ENCODE measurements around the gene MAGI2.

The MAGI2 gene

DNA sequence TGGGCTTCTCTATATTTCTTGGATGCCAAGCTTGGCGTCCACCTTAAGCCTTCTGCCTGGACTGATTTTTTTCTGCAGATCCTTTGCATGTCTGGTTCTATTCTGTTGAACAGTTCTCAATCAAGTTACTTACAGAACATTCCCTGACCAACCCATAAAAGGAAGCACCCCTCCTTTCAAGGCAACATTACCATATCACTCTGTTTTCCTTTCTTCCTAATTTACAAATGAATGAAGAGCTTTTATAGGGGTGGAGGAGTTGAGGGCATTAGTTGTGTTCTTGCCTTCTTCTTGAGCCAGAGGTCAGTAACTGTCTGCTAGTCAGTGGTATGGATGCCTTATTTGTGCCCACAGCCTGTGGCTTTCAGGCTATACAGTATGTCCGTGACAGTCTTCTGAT lies 1293.9 kb downstream of the MAGI2 start:
- DNase-seq: no peak

DNA sequence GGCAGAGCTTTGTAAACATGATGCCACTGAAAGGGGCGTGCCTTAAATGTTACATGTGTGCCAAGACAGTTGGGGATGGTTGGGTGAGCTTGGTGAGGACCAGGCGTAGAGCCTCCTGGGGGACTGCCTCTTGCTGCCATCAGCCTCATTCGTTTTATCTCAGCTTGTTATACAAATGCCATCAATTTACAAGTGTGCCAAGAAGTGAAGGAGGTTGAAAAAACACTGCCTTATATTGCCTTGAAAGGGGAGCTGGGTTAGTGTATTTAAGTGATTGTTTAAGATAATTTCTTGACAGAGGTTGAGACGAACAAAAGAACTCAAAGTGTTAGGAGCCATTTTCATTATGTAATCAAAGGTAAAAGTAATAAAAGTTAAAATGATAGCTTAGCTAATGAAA lies 1300.2 kb downstream of the MAGI2 start:
- no peak for DNase-seq

GRCh38 chr7:78151229-78151628 lies 1302.2 kb downstream of the MAGI2 start:
- no peak for DNase-seq

DNA sequence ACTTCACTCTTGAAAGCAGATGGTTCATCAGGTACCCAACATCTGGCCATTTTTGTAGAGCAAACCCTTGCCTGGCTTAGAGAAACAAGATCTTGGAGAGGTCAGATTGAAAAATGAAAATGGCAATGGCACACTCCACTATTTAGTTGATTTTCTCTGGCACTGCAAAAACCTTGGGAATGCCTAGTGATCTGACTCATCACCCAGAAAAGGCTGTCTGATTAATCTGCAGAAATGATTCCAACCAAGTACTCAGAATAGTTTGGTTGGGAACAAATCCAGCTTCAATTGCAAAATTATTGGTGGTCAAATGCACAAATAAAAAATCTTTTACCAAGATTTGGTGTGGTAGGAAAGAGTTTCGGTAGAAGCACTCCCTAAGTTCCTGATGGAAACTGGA lies 1303.7 kb downstream of the MAGI2 start:
- DNase-seq: no peak

DNA sequence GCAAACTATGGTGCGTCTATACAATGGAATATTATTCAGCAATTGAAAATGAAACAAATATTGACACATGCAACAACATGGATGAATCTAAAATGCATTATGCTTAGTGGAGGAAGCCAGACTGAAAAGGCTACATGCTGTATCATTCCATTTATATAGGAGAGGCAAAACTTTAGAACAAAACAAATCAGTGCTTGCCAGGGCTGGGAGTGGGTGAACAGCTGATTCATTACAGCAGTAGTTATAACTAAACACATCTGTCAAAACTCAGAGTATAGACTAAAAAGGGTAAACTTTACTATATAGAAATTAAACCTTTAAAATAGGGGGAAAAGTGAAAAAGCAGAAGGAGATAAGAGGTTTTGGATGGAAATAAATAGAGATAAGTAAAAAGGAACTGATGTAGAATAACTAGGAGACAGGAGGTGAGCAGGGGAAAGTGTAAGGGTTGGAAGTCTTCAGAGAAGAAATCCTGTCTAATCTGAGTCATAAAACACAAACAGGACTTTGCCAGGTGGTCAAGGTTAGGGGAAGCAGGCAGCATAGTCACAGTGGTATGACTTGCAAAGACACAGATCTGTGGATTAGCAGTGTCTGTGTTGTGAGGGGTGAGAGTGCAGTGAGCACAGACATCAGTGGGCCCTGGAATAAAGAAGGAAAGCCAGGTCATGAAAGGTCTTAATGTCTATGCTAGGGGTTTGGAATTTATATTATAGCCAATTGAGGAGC lies 1305.1 kb downstream of the MAGI2 start:
- no peak for DNase-seq

- DNase-seq: no peak
Observed at GRCh38 chr7:78146546-78146945, 1306.9 kb downstream of the MAGI2 start.

- no peak for DNase-seq
Observed at GRCh38 chr7:78143661-78144060, 1309.8 kb downstream of the MAGI2 start.

- DNase-seq: peak; percentile 96
Observed at GRCh38 chr7:78141522-78142281, 1311.8 kb downstream of the MAGI2 start.

DNA sequence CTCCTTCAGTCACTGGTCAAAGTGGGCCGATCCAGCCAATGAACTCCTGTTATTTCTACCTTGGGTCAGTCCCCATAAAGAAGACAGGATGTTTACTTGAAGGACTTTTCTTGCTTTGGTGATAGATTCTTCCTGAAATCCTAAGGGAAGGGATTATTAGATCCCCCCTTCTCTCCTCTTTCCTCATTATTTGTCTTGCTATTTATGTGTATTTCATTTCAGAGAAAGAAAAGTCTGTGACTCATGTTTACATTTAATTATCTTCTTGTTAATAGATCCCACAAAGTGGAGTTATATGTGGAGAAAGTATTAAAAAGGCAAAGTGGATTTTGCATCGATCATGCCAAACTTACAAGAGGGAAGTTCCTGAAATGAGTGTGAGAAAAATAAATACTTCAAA lies 1313.4 kb downstream of the MAGI2 start:
- DNase-seq: no peak

DNA sequence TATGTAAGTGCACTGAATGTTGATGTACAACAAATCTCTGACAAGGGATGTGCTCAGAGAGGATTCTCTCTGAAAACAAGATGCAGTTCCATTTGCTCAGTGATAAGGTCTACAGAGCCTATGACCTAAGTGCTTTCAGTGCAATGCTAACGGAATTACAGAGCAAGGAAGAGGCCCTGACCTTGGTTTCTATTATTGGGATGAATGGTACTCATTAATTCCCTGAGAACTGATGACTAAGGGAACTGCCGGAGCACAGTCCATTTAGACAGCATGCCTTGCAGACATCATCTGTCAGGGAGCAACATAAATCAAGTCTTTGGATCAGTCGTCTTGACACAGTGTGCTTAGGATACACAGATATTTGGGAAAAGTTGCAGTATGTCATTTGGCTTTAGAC lies 1314.1 kb downstream of the MAGI2 start:
- DNase-seq: no peak

- no peak for DNase-seq
Observed at GRCh38 chr7:78134774-78135173, 1318.7 kb downstream of the MAGI2 start.

DNA sequence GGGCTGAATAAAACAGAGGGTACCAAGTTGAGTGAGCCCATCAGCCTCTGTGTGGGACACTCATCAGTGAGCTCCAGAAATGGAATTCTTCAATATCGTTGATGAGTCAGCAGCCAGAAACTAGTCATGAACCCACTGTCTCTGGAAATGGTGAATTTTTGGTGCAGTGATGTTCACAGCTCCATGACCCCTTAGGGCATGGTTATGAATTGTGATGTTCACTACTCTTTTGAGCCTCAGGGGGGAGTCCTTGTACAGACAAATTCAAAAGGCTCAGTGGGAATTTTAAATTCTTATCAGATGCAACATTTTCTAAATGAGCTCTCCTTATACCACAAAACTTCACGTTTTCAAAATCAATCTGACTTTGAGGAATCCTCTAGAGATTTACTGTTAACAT lies 1319.2 kb downstream of the MAGI2 start:
- DNase-seq: peak; percentile 69

GRCh38 chr7:78130446-78131215 lies 1322.8 kb downstream of the MAGI2 start:
- DNase-seq: no peak

GRCh38 chr7:78129865-78130264 lies 1323.6 kb downstream of the MAGI2 start:
- no peak for DNase-seq

- DNase-seq: no peak
Observed at GRCh38 chr7:78127009-78127408, 1326.5 kb downstream of the MAGI2 start.

DNA sequence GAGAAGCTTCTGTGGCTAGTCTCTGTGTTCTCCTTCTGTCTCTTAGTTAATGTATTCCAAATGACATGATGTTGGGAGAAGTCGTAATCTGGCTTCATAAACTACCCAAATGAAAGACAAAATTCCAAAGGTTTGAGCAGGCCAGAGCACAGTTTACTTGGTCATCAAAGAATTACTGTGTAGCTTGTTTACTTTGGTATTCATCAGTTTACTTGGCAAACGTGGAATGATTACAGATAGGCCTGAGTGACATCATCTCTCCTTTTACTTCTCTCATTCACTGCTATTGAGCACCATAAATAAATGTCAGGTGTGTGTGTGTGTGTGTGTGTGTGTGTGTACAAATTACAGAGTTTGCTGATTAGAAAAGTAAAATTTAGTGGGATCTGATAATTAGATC lies 1327.6 kb downstream of the MAGI2 start:
- no peak for DNase-seq

- no peak for DNase-seq
Observed at GRCh38 chr7:78124216-78124615, 1329.3 kb downstream of the MAGI2 start.

DNA sequence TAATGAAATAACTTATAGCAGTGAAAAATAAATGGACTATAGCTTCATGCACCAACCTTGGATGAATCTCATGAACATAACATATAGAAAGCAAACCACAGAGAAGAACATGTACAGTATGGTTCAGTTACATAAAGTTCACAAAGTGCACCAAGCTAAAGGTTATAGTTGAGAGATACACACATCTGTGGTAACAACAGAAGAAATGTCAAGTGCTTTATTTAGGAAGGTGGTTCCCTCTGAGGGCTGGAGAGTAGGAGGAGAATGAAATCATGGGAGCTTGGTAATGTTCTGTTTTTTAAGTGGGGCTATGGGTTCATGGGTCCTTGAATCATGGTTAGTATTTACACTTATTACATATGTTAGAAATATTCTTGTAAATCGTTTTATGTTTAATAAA lies 1331.6 kb downstream of the MAGI2 start:
- no peak for DNase-seq

- no peak for DNase-seq
Observed at GRCh38 chr7:78118470-78118869, 1335.0 kb downstream of the MAGI2 start.

DNA sequence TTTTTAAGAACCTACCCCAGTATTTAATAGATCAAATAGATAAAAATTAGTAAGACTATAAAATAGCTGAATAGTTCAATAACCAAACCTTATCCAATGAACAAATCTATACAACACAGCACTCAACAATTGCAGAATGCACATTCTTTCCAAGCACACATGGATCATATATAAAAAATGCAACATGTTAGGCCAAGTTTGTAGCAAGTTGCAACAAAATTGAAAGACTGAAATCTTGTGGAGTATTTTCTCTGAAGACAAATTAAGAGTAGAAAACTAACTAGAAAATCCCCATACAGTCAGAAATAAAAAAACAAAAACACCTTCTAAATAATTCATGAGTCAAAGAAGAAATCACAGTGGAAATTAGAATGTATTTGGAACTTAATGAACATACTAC lies 1337.6 kb downstream of the MAGI2 start:
- DNase-seq: no peak

DNA sequence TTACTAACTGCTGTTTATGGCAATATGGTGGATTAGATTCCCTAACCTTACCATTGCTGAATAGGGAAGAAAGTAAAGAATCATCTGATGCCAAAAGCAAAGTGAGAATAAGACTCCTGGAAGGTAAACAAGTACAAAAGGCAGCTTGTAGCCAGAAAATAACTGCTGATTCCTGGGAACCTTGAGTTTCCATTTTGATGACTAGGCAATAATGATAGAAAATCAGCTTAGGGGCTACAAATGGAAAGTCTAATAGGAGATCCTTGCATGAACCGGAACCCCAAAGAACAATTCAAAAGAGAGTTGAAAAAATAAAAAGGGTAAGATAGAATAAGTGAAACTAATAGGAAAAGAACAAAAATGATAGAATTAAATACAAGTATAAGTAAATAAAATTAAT lies 1338.5 kb downstream of the MAGI2 start:
- no peak for DNase-seq

- no peak for DNase-seq
Observed at GRCh38 chr7:78112488-78112887, 1341.0 kb downstream of the MAGI2 start.

DNA sequence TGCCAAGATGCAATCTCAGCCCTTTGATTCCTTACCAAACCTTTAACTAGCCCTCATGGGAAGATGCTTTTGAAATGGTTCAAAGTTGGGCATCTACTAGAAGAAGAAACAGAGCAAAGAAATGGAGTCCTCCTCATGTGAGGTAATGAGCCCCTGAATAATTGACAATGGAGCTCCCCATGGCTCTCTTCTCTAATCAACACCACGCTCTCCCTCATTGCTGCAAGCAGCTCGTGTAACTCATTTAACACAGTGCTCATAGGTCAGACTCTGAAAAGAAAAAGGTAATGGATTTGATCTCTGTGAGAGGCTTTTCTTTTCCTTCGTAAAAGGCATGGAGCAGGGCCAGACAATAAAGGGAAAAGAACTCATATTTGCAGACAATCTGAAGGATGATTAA lies 1342.1 kb downstream of the MAGI2 start:
- DNase-seq: no peak

DNA sequence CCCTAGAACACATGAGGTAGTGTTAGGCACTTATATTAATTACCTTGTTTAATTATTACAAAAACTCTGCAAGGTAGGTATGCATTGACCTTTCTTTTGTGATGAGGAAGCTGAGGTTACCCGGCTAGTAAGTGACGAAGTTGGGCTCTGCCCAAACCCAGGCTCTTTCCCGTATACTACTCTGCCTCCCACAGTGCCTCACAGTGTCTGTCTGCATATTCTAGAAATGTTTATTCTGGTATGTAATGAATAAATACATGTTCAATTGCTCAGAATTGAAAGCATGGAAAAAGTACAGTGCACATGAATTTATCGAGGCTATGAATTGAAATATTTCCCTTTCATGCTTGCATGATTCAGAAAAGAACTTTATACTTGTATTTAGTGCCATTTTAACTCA lies 1350.0 kb downstream of the MAGI2 start:
- no peak for DNase-seq
